HepG2 (cell line): ENCODE results near the gene EPC2. TPM values are rescaled to one million over a fixed set of nuclear protein-coding genes. Genes with fewer than 3 reads are reported as not detected.

Source experiments
- ELK4 ChIP-seq: sonication (generic); formaldehyde crosslinking; IDR thresholded peaks from 2 replicates; pipeline ENCODE4 v1.9.0; 2021; ENCODE audit warnings: missing genetic modification reagents, borderline replicate concordance
- HHEX ChIP-seq: IDR thresholded peaks from 2 replicates; pipeline ENCODE4 v1.6.1; 2016; ENCODE audit warnings: control low read depth
- HNF4G ChIP-seq, 2 experiments: sonication (generic) in 1 of 2; formaldehyde crosslinking in 1 of 2; IDR thresholded peaks; 2 replicates each; pipeline versions ENCODE4 v1.4.0 to v1.6.1; 2011 to 2020; ENCODE audit warnings: borderline replicate concordance in 2 of 2, low read depth in 2 of 2, mild to moderate bottlenecking in 2 of 2, low read length in 1 of 2, missing genetic modification reagents in 1 of 2, moderate library complexity in 1 of 2
- MYNN ChIP-seq: sonication (generic); formaldehyde crosslinking; IDR thresholded peaks from 2 replicates; pipeline ENCODE4 v1.4.0; 2020; ENCODE audit warnings: mild to moderate bottlenecking, low read depth, missing genetic modification reagents
- RXRB ChIP-seq: IDR thresholded peaks from 2 replicates; pipeline ENCODE4 v1.6.1; 2016; ENCODE audit warnings: borderline replicate concordance, missing genetic modification reagents, missing compliant biosample characterization
- SATB2 ChIP-seq: sonication (generic); formaldehyde crosslinking; IDR thresholded peaks from 2 replicates; pipeline ENCODE4 v1.5.0; 2020; ENCODE audit warnings: missing genetic modification reagents
- TERF1 ChIP-seq: sonication (generic); formaldehyde crosslinking; IDR thresholded peaks from 2 replicates; pipeline ENCODE4 v1.8.0; 2022; ENCODE audit warnings: mild to moderate bottlenecking, missing genetic modification reagents, moderate library complexity
- TSC22D2 ChIP-seq: sonication (generic); formaldehyde crosslinking; IDR thresholded peaks from 2 replicates; pipeline ENCODE4 v1.5.1; 2020; ENCODE audit warnings: missing genetic modification reagents, mild to moderate bottlenecking, borderline replicate concordance
- XRCC5 ChIP-seq: fragments of 200-400 bp; formaldehyde crosslinking; optimal IDR thresholded peaks from 2 replicates; pipeline ENCODE3; 2017; ENCODE audit warnings: mild to moderate bottlenecking, low read length
- ZNF24 ChIP-seq: fragments of 450-650 bp; IDR thresholded peaks from 2 replicates; pipeline ENCODE4 v1.6.1; 2017; ENCODE audit warnings: antibody characterized with exemption, mild to moderate bottlenecking
- ZNF296 ChIP-seq: sonication (generic); formaldehyde crosslinking; conservative IDR thresholded peaks from 2 replicates; pipeline ENCODE4 v1.5.0; 2020; ENCODE audit warnings: mild to moderate bottlenecking, missing genetic modification reagents
- ZNF350 ChIP-seq: sonication (generic); formaldehyde crosslinking; IDR thresholded peaks from 2 replicates; pipeline ENCODE4 v1.4.0; 2020; ENCODE audit warnings: mild to moderate bottlenecking, low read depth, missing genetic modification reagents, borderline replicate concordance
- ZNF383 ChIP-seq: sonication (generic); formaldehyde crosslinking; IDR thresholded peaks from 2 replicates; pipeline ENCODE4 v1.4.0; 2020; ENCODE audit warnings: missing genetic modification reagents, mild to moderate bottlenecking, borderline replicate concordance
- polyA plus RNA-seq, 8 experiments: library from polyadenylated mRNA; depleted of rRNA in 3 of 8; stranded (reverse) in 7 of 8; unstranded in 1 of 8; fragments of >200 nt; fragmentation: Illumina TruSeq in 4 of 8; extraction: Trizol in 4 of 8; gene quantifications; 2 replicates each; pipeline versions ENCODE4 v1.2.1 to v1.2.3, GENCODE V29; 2011 to 2016; ENCODE audit warnings: low read depth in 4 of 8, missing spikeins in 1 of 8, mixed read lengths in 1 of 8; ENCODE audit not compliant: insufficient read depth in 1 of 8
- total RNA-seq, 5 experiments: library from RNA; depleted of rRNA; stranded (reverse); fragments of >200 nt; fragmentation: Illumina TruSeq; extraction: Trizol; gene quantifications; 2 replicates each; pipeline ENCODE4 v1.2.3, GENCODE V29; 2016; ENCODE audit warnings: low read depth in 1 of 5
- TF ChIP-seq, protein P1 (sequence below): sonication (generic); formaldehyde crosslinking; IDR thresholded peaks from 2 replicates; pipeline ENCODE4; 2020; ENCODE audit warnings: missing genetic modification reagents, mild to moderate bottlenecking, borderline replicate concordance
- TF ChIP-seq, protein P2 (sequence below): sonication (generic); formaldehyde crosslinking; IDR thresholded peaks from 2 replicates; pipeline ENCODE4 v1.5.0; 2020; ENCODE audit warnings: mild to moderate bottlenecking, missing genetic modification reagents
- TF ChIP-seq, protein P3 (sequence below): sonication (generic); formaldehyde crosslinking; IDR thresholded peaks from 2 replicates; pipeline ENCODE4 v1.9.0; 2022; ENCODE audit warnings: low read depth, missing genetic modification reagents

Gene EPC2
- total and polyA plus RNA-seq, 2 of the 13 experiments (the other 11 are each of a cell fraction or from before 2014, with no cell fraction given): 20.5 to 22.0 TPM

DNA sequence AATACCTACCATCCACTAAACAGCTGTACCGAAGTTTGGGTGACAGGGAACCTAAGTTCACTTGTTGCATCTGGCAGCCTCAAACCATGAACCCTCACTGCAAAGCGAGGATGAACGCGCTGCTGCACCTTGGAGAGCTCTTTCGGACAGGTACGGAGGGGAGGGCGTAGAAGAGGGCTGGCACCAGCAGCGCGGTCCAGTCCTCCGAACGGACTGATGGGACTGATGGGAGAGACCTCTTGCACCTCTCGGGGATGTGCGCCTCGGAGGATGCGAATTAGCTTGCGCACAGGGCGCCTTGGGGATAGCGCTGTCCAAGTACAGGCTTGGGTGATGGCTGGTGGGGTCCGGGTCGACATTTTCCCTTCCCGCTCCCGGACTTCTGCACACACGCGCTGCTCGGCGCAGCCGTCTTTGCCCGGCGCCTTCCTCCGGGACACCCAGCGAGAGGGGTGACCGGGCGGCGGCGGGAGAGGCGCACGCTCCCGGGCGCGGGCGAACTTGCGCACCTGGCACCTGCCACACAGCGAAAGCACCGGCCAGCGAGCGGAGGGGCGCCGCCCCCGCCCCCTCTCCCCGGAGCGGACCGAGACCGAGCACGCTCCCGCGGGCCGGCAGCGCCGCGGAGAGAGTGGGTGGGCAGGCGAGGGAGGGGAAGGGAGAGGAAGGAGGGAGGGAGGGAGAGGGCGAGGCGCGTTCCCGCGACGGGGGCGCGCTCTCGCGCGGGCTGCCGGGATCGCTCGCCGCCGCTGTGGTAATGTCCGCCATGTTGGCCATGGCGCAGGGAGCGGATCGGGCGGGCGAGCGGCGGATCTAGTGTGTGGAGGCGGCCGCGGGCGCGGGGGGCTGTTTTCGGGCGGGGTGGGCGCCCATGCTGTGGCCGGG lies at the start of gene EPC2 (continued):
- TF ChIP-seq HNF4G (IDR thresholded peaks at IDR 0.05; ENCODE audit: borderline replicate concordance, low read depth, low read length): no peak
- TF ChIP-seq HNF4G (CRISPR knock-in tag; IDR thresholded peaks at IDR 0.05; ENCODE audit: borderline replicate concordance, low read depth): peak; percentile 61; the same call in 1 of the 2 replicates
- TF ChIP-seq SATB2 (CRISPR knock-in tag): no peak
- TF ChIP-seq, protein P1, sequence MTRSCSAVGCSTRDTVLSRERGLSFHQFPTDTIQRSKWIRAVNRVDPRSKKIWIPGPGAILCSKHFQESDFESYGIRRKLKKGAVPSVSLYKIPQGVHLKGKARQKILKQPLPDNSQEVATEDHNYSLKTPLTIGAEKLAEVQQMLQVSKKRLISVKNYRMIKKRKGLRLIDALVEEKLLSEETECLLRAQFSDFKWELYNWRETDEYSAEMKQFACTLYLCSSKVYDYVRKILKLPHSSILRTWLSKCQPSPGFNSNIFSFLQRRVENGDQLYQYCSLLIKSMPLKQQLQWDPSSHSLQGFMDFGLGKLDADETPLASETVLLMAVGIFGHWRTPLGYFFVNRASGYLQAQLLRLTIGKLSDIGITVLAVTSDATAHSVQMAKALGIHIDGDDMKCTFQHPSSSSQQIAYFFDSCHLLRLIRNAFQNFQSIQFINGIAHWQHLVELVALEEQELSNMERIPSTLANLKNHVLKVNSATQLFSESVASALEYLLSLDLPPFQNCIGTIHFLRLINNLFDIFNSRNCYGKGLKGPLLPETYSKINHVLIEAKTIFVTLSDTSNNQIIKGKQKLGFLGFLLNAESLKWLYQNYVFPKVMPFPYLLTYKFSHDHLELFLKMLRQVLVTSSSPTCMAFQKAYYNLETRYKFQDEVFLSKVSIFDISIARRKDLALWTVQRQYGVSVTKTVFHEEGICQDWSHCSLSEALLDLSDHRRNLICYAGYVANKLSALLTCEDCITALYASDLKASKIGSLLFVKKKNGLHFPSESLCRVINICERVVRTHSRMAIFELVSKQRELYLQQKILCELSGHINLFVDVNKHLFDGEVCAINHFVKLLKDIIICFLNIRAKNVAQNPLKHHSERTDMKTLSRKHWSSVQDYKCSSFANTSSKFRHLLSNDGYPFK (CRISPR knock-in tag): 0 out of 2 replicates have a peak, but pooled peaks have one; percentile 5
- TF ChIP-seq, protein P2, sequence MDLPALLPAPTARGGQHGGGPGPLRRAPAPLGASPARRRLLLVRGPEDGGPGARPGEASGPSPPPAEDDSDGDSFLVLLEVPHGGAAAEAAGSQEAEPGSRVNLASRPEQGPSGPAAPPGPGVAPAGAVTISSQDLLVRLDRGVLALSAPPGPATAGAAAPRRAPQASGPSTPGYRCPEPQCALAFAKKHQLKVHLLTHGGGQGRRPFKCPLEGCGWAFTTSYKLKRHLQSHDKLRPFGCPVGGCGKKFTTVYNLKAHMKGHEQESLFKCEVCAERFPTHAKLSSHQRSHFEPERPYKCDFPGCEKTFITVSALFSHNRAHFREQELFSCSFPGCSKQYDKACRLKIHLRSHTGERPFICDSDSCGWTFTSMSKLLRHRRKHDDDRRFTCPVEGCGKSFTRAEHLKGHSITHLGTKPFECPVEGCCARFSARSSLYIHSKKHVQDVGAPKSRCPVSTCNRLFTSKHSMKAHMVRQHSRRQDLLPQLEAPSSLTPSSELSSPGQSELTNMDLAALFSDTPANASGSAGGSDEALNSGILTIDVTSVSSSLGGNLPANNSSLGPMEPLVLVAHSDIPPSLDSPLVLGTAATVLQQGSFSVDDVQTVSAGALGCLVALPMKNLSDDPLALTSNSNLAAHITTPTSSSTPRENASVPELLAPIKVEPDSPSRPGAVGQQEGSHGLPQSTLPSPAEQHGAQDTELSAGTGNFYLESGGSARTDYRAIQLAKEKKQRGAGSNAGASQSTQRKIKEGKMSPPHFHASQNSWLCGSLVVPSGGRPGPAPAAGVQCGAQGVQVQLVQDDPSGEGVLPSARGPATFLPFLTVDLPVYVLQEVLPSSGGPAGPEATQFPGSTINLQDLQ (CRISPR knock-in tag): no peak
- TF ChIP-seq TERF1 (CRISPR knock-in tag): peak; percentile 55; the same call in 1 of the 2 replicates
- TF ChIP-seq ZNF350 (CRISPR knock-in tag): peak; percentile 66; the same call in 1 of the 2 replicates
- TF ChIP-seq ZNF383 (CRISPR knock-in tag): no peak; the same call in 1 of the 2 replicates
- TF ChIP-seq ELK4 (CRISPR knock-in tag): peak; percentile 75; the same call in 1 of the 2 replicates
- no peak for TF ChIP-seq HHEX
- TF ChIP-seq MYNN (CRISPR knock-in tag): no peak
- no peak for TF ChIP-seq ZNF24
- TF ChIP-seq, protein P3, sequence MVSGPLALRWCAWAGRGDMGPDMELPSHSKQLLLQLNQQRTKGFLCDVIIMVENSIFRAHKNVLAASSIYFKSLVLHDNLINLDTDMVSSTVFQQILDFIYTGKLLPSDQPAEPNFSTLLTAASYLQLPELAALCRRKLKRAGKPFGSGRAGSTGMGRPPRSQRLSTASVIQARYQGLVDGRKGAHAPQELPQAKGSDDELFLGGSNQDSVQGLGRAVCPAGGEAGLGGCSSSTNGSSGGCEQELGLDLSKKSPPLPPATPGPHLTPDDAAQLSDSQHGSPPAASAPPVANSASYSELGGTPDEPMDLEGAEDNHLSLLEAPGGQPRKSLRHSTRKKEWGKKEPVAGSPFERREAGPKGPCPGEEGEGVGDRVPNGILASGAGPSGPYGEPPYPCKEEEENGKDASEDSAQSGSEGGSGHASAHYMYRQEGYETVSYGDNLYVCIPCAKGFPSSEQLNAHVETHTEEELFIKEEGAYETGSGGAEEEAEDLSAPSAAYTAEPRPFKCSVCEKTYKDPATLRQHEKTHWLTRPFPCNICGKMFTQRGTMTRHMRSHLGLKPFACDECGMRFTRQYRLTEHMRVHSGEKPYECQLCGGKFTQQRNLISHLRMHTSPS (CRISPR knock-in tag): 0 out of 2 replicates have a peak, but pooled peaks have one; percentile 24
- TF ChIP-seq XRCC5: peak; percentile 84
- TF ChIP-seq TSC22D2 (CRISPR knock-in tag): no peak
- TF ChIP-seq ZNF296 (CRISPR knock-in tag): no peak
- TF ChIP-seq RXRB (CRISPR knock-in tag): no peak
